Neural cell (in vitro differentiated cells): ENCODE results near the gene TET1. TPM values are rescaled to one million over a fixed set of nuclear protein-coding genes. Genes with fewer than 3 reads are reported as not detected.
A peak's percentile ranks its signal among the peaks of the same experiment; 100 is the strongest.

Experiments used
- H2AFZ ChIP-seq: fragments of 200-600, 300-800 bp; sonication (generic), shearing (Covaris generic); 2 replicates; pipeline ENCODE4 v1.6.0; 2014; ENCODE audit warnings: low read depth, mild to moderate bottlenecking, antibody characterized with exemption, low read length, moderate library complexity
- H3F3A ChIP-seq: fragments of 200-600 bp; shearing (Covaris generic); 2 replicates; pipeline ENCODE4 v1.6.1; 2016; ENCODE audit warnings: mild to moderate bottlenecking, moderate library complexity, mixed read lengths, antibody characterized with exemption, low read length; ENCODE audit not compliant: insufficient read depth, poor library complexity, severe bottlenecking
- H3K27ac ChIP-seq: fragments of 200-600, 300-800 bp; sonication (generic), shearing (Covaris generic); 2 replicates; pipeline ENCODE4 v1.5.1; 2014; ENCODE audit warnings: mild to moderate bottlenecking, low read length, moderate library complexity
- H3K27me3 ChIP-seq: fragments of 300-800, 200-600 bp; sonication (generic), shearing (Covaris generic); 2 replicates; pipeline ENCODE4 v1.6.0; 2014; ENCODE audit warnings: mild to moderate bottlenecking, low read depth, low read length, moderate library complexity; ENCODE audit not compliant: insufficient read depth
- H3K36me3 ChIP-seq: fragments of 300-800, 200-600 bp; sonication (generic), shearing (Covaris generic); 2 replicates; pipeline ENCODE4 v1.5.1; 2014; ENCODE audit warnings: mild to moderate bottlenecking, antibody characterized with exemption, low read length, moderate library complexity; ENCODE audit not compliant: insufficient read depth
- H3K4me2 ChIP-seq: fragments of 300-800, 200-600 bp; sonication (generic), shearing (Covaris generic); 2 replicates; pipeline ENCODE4 v1.6.0; 2014; ENCODE audit warnings: mild to moderate bottlenecking, low read length
- H3K4me3 ChIP-seq: fragments of 300-800, 200-600 bp; sonication (generic), shearing (Covaris generic); 2 replicates; pipeline ENCODE4 v1.5.1; 2014; ENCODE audit warnings: mild to moderate bottlenecking, low read length, moderate library complexity
- H3K79me2 ChIP-seq: fragments of 200-600 bp; shearing (Covaris generic); replicated peaks from 2 replicates; pipeline ENCODE4 v1.6.0; 2014; ENCODE audit warnings: mild to moderate bottlenecking, low read length, moderate library complexity; ENCODE audit not compliant: insufficient read depth
- H3K9ac ChIP-seq: fragments of 300-800, 200-600 bp; sonication (generic), shearing (Covaris generic); 2 replicates; pipeline ENCODE4 v1.6.1; 2016; ENCODE audit warnings: mild to moderate bottlenecking, low read length, mixed read lengths
- H3K9me2 ChIP-seq: fragments of 200-600 bp; shearing (Covaris generic); 2 replicates; pipeline ENCODE4 v1.6.1; 2016; ENCODE audit warnings: mild to moderate bottlenecking, low read length, mixed read lengths; ENCODE audit not compliant: insufficient read depth
- H3K9me3 ChIP-seq: fragments of 200-600, 300-800 bp; sonication (generic), shearing (Covaris generic); 2 replicates; pipeline ENCODE4 v1.6.1; 2016; ENCODE audit warnings: mild to moderate bottlenecking, mixed run types, low read length, moderate library complexity, mixed read lengths
- H4K20me1 ChIP-seq: fragments of 200-600 bp; shearing (Covaris generic); 2 replicates; pipeline ENCODE4 v1.6.1; 2016; ENCODE audit warnings: mild to moderate bottlenecking, mixed run types; ENCODE audit not compliant: insufficient read depth
- EP300 ChIP-seq: fragments of 450-650 bp; conservative IDR thresholded peaks from 2 replicates; pipeline ENCODE4 v1.6.1; 2014; ENCODE audit warnings: antibody characterized with exemption, mild to moderate bottlenecking, moderate library complexity; ENCODE audit not compliant: poor library complexity, severe bottlenecking
- EZH2 ChIP-seq: fragments of 200-600, 300-800 bp; shearing (Covaris generic), sonication (generic); IDR thresholded peaks from 2 replicates; pipeline ENCODE4 v1.6.1; 2014; ENCODE audit warnings: antibody characterized with exemption, low read length, borderline replicate concordance, mild to moderate bottlenecking; ENCODE audit not compliant: insufficient read depth, poor library complexity, severe bottlenecking
- MXI1 ChIP-seq: fragments of 450-650 bp; conservative IDR thresholded peaks from 2 replicates; pipeline ENCODE4 v1.6.1; 2014; ENCODE audit warnings: antibody characterized with exemption, mild to moderate bottlenecking; ENCODE audit not compliant: poor library complexity, severe bottlenecking
- POLR2AphosphoS5 ChIP-seq: IDR thresholded peaks from 2 replicates; pipeline ENCODE4 v1.6.1; 2012
- RAD21 ChIP-seq: fragments of 450-650 bp; conservative IDR thresholded peaks from 2 replicates; pipeline ENCODE4 v1.6.1; 2014; ENCODE audit warnings: antibody characterized with exemption, mild to moderate bottlenecking, moderate library complexity
- SMC3 ChIP-seq: fragments of 450-650 bp; conservative IDR thresholded peaks from 2 replicates; pipeline ENCODE4 v1.6.1; 2014; ENCODE audit warnings: antibody characterized with exemption, mild to moderate bottlenecking, moderate library complexity; ENCODE audit not compliant: poor library complexity
- TAF1 ChIP-seq: IDR thresholded peaks from 2 replicates; pipeline ENCODE4 v1.6.1; 2012; ENCODE audit warnings: low read depth
- polyA plus RNA-seq: library from polyadenylated mRNA; depleted of rRNA; stranded (reverse); fragments of >200 nt; gene quantifications from 2 replicates; pipeline ENCODE4 v1.2.3, GENCODE V29; 2014
- TF ChIP-seq, protein P1 (sequence below): IDR thresholded peaks from 2 replicates; pipeline ENCODE4 v1.6.1; 2012; ENCODE audit warnings: borderline replicate concordance
- TF ChIP-seq, protein P2 (sequence below): fragments of 450-650 bp; IDR thresholded peaks from 2 replicates; pipeline ENCODE4 v1.5.1; 2014; ENCODE audit warnings: antibody characterized with exemption, mild to moderate bottlenecking, moderate library complexity; ENCODE audit not compliant: poor library complexity, severe bottlenecking

TET1 gene
- polyA plus RNA-seq, 1 donor from 2014 or later, result 3.6 TPM

DNA sequence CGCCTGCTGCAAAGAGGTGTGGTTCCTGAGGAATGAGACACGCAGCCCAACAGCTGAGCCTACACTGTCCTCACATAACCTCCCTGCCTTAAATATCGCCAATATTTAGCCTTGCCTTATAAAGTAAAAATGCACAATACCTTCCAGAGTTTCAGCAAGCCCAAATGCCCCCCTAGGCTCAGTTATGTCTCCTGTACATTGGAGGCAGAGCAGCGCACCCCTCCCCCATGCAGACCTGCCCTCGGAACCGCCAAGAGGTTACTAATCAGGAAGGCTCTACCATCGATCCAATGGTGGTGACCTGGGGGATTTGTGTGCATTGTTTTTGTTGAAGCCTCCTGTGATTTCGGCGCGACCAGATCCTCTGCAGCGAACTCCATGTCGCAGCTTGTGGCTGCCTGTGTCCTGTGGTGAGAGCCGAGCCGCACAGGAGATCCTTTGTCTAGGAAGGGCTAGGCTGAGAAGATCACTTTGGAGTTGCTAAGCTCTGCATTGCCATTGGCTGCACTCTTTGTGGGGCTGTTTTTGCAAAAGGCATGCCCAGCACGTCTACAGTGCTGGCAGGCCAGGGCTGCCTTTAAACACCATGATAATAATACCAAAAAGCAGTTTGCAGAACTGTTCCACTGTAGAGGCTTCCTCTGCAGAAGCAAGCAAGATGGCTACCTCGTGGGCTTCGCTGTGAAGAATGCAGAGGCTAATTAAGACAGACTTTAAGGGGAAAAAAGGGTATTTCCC is 40.1 kb downstream of the TET1 start:
- TF ChIP-seq, protein P1, sequence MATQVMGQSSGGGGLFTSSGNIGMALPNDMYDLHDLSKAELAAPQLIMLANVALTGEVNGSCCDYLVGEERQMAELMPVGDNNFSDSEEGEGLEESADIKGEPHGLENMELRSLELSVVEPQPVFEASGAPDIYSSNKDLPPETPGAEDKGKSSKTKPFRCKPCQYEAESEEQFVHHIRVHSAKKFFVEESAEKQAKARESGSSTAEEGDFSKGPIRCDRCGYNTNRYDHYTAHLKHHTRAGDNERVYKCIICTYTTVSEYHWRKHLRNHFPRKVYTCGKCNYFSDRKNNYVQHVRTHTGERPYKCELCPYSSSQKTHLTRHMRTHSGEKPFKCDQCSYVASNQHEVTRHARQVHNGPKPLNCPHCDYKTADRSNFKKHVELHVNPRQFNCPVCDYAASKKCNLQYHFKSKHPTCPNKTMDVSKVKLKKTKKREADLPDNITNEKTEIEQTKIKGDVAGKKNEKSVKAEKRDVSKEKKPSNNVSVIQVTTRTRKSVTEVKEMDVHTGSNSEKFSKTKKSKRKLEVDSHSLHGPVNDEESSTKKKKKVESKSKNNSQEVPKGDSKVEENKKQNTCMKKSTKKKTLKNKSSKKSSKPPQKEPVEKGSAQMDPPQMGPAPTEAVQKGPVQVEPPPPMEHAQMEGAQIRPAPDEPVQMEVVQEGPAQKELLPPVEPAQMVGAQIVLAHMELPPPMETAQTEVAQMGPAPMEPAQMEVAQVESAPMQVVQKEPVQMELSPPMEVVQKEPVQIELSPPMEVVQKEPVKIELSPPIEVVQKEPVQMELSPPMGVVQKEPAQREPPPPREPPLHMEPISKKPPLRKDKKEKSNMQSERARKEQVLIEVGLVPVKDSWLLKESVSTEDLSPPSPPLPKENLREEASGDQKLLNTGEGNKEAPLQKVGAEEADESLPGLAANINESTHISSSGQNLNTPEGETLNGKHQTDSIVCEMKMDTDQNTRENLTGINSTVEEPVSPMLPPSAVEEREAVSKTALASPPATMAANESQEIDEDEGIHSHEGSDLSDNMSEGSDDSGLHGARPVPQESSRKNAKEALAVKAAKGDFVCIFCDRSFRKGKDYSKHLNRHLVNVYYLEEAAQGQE, result peak; percentile 98
- TF ChIP-seq RAD21 (peak; percentile 48), SMC3 (peak; percentile 62), EZH2 (no peak), TAF1 (peak; percentile 98), POLR2AphosphoS5 (peak; percentile 95), EP300 (peak; percentile 67), MXI1 (peak; percentile 84)
- TF ChIP-seq, protein P2, sequence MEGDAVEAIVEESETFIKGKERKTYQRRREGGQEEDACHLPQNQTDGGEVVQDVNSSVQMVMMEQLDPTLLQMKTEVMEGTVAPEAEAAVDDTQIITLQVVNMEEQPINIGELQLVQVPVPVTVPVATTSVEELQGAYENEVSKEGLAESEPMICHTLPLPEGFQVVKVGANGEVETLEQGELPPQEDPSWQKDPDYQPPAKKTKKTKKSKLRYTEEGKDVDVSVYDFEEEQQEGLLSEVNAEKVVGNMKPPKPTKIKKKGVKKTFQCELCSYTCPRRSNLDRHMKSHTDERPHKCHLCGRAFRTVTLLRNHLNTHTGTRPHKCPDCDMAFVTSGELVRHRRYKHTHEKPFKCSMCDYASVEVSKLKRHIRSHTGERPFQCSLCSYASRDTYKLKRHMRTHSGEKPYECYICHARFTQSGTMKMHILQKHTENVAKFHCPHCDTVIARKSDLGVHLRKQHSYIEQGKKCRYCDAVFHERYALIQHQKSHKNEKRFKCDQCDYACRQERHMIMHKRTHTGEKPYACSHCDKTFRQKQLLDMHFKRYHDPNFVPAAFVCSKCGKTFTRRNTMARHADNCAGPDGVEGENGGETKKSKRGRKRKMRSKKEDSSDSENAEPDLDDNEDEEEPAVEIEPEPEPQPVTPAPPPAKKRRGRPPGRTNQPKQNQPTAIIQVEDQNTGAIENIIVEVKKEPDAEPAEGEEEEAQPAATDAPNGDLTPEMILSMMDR, result peak; percentile 21

DNA sequence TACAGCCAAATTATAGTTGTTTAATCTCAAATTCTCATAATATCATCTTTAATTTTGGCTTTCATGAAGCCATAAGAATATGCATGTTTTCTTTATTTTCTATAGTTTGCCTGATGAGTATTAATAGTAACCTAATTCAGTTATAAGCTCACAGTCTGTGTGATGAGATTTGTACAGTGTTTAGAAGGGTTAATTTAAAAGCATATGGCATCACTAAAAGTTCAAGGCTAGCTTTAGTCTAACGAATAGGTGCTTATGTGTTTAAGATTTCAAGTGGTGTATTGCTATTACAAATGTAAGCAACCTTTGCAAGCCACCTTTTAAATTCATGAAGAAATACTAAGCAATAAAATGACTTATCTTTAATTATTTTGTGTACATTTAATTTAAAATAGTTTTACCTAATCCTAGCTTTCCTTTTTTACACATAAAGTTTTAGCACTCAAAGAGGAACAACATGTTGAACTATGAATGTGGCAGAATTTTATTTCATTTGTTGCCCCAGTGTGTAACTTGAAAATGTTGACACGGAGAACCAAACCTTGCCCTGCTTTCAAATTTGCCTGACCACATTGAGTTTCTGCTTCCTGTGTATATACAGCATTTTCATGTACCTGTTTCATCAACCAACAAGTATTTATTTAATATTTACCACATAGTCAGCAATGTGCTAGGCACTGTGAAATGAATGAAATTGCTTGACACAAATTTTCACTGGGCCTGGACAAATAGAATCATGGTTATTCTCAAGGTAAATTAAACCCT is 41.5 kb downstream of the TET1 start:
- Histone ChIP-seq H3K4me3 (peak overlapping the region; percentile 71), H3K36me3 (no peaks in the 10 kb centered on the region), H3F3A (no peaks in the 10 kb centered on the region), H3K79me2 (peaks cover 50% of the 10 kb centered on the region), H3K9me3 (no peaks in the 10 kb centered on the region), H2AFZ (no peak overlapping the region), H4K20me1 (no peaks in the 10 kb centered on the region), H3K9ac (peak overlapping the region; percentile 86), H3K27me3 (no peaks in the 10 kb centered on the region), H3K9me2 (no peaks in the 10 kb centered on the region), H3K4me2 (peak overlapping the region; percentile 97), H3K27ac (peak overlapping the region; percentile 95)
- TF ChIP-seq MXI1 (no peak), EP300 (no peak), EZH2 (no peak)

More for the DNA sequence above, 40.1 kb downstream of the TET1 start:
- Histone ChIP-seq H3K27ac (peak overlapping the region; percentile 95), H3K9ac (peak overlapping the region; percentile 86), H4K20me1 (no peaks in the 10 kb centered on the region), H3K4me2 (peak overlapping the region; percentile 97), H3K4me3 (peak overlapping the region; percentile 71), H3K27me3 (no peaks in the 10 kb centered on the region), H3F3A (no peaks in the 10 kb centered on the region), H3K9me2 (no peaks in the 10 kb centered on the region), H2AFZ (peak overlapping the region; percentile 100), H3K9me3 (no peaks in the 10 kb centered on the region), H3K79me2 (peaks cover 45% of the 10 kb centered on the region), H3K36me3 (no peaks in the 10 kb centered on the region)
